Measurements from ENCODE around the gene EIF2S3B. TPM values are rescaled to one million over a fixed set of nuclear protein-coding genes. Genes with fewer than 3 reads are reported as not detected.
A peak's percentile ranks its signal among the peaks of the same experiment; 100 is the strongest.

EIF2S3B gene
- total RNA-seq, 2 experiments from 2014 or later, result 1.1 to 1.2 TPM

DNA sequence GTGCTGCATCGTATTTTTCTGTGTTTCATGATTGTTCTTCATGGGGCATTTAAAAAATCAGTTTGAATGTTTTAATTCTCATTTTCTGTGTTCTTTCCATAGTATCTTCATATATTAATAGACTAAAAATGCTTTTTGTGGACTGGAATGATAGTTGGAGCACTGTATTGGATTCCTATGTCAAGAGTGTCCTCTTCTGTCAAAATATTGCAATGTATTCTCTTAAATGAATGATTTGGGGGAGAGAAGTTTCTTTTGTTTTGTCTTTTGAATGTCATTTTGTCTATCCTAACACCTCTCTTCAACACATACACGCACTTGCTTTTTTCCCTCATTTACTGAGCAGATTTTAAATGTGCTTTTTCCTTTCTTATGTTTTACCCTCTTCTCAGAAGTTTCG, 4.7 kb upstream of the EIF2S3B start:
- H3K36me3 Mint-ChIP-seq (ENCODE audit: low read depth), result no peaks in the 10 kb centered on the region
- Histone ChIP-seq H3K4me1 (ENCODE audit: insufficient read depth, low read length) (no peaks in the 10 kb centered on the region), H3K36me3 (ENCODE audit: insufficient read depth, low read length) (no peaks in the 10 kb centered on the region), H3K9me3 (ENCODE audit: control insufficient read depth in 1 of 2, insufficient read depth in 1 of 2, low read length in 2 of 2) (peaks cover 0 to 5% of the 10 kb centered on the region in 2 experiments), H3K27ac (ENCODE audit: low read depth in 1 of 2, low read length in 2 of 2) (no peak overlapping the region), H3K27me3 (ENCODE audit: control insufficient read depth in 1 of 2, insufficient read depth in 2 of 2, low read length in 2 of 2) (peaks cover 0 to 6% of the 10 kb centered on the region in 2 experiments), H3K4me3 (ENCODE audit: low read length) (no peak overlapping the region)
- no peak overlapping the region for H3K4me3 Mint-ChIP-seq
- H3K4me1 Mint-ChIP-seq (ENCODE audit: low read depth), result no peaks in the 10 kb centered on the region
- no peaks in the 10 kb centered on the region for H3K9me3 Mint-ChIP-seq
- ATAC-seq (ENCODE audit: poor library complexity) (no peak), DNase-seq (peak in 1 of 14 experiments; percentile 19)
- ChIA-PET CTCF (no interaction called here), POLR2A (no interaction called here)
- H3K27ac Mint-ChIP-seq, result no peak overlapping the region
- peaks cover 23% of the 10 kb centered on the region for H3K27me3 Mint-ChIP-seq
- TF ChIP-seq, protein P1, sequence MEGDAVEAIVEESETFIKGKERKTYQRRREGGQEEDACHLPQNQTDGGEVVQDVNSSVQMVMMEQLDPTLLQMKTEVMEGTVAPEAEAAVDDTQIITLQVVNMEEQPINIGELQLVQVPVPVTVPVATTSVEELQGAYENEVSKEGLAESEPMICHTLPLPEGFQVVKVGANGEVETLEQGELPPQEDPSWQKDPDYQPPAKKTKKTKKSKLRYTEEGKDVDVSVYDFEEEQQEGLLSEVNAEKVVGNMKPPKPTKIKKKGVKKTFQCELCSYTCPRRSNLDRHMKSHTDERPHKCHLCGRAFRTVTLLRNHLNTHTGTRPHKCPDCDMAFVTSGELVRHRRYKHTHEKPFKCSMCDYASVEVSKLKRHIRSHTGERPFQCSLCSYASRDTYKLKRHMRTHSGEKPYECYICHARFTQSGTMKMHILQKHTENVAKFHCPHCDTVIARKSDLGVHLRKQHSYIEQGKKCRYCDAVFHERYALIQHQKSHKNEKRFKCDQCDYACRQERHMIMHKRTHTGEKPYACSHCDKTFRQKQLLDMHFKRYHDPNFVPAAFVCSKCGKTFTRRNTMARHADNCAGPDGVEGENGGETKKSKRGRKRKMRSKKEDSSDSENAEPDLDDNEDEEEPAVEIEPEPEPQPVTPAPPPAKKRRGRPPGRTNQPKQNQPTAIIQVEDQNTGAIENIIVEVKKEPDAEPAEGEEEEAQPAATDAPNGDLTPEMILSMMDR (IDR thresholded peaks at IDR 0.05), result no peak
- intact Hi-C loops (cut with DNase I, micrococcal nuclease), result no loop called here

GRCh38 chr12:10503460-10503859, 2.2 kb upstream of the EIF2S3B start:
- TF ChIP-seq, protein P1 (IDR thresholded peaks at IDR 0.05), result no peak
- DNase-seq (no peak), ATAC-seq (ENCODE audit: poor library complexity) (no peak)
- Histone ChIP-seq H3K36me3 (ENCODE audit: insufficient read depth, low read length) (no peaks in the 10 kb centered on the region), H3K4me1 (ENCODE audit: insufficient read depth, low read length) (no peaks in the 10 kb centered on the region), H3K9me3 (ENCODE audit: control insufficient read depth in 1 of 2, insufficient read depth in 1 of 2, low read length in 2 of 2) (peaks cover 0 to 5% of the 10 kb centered on the region in 2 experiments), H3K4me3 (ENCODE audit: low read length) (no peak overlapping the region), H3K27ac (ENCODE audit: low read depth in 1 of 2, low read length in 2 of 2) (no peak overlapping the region), H3K27me3 (ENCODE audit: control insufficient read depth in 1 of 2, insufficient read depth in 2 of 2, low read length in 2 of 2) (peaks cover 0 to 6% of the 10 kb centered on the region in 2 experiments)
- Mint-ChIP-seq H3K4me1 (ENCODE audit: low read depth) (no peaks in the 10 kb centered on the region), H3K36me3 (ENCODE audit: low read depth) (no peaks in the 10 kb centered on the region), H3K9me3 (no peaks in the 10 kb centered on the region), H3K4me3 (no peak overlapping the region), H3K27ac (no peak overlapping the region), H3K27me3 (peaks cover 20% of the 10 kb centered on the region)
- intact Hi-C loops (cut with DNase I, micrococcal nuclease), result no loop called here
- POLR2A ChIA-PET, result no interaction called here
- CTCF ChIA-PET, result no interaction called here

DNA sequence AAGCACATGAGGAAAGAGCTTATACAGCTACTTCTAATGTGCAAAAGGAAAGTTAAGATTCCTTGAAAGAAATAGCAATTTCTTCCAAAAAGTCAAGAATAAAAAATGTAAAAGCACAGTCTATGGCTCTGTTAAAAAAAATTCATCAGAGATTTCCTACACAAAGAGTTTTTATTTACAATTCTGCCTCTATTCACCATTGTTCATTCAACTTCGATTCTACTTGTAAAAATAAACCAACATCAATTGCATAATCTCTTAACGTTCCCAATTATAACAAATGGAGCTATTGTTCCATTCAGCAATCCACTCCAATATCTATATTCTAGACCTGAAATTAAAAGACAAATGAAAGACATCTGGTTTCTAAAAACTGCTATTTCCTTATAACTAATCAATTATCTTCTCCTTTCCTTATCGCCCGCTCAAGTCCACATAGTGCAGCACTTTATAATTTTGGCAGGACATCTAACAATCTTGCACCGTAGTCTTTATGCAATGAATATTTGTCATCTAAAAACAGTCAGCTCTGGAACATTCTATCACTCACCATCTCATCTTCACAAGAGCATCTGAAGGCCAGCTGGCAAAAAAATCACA, 6.2 kb downstream of the EIF2S3B start:
- H3K36me3 Mint-ChIP-seq (ENCODE audit: low read depth), result no peaks in the 10 kb centered on the region
- no peaks in the 10 kb centered on the region for H3K4me1 Mint-ChIP-seq (ENCODE audit: low read depth)
- Histone ChIP-seq H3K4me3 (ENCODE audit: low read length) (no peak overlapping the region), H3K36me3 (ENCODE audit: insufficient read depth, low read length) (no peaks in the 10 kb centered on the region), H3K9me3 (ENCODE audit: control insufficient read depth in 1 of 2, insufficient read depth in 1 of 2, low read length in 2 of 2) (no peaks in the 10 kb centered on the region), H3K4me1 (ENCODE audit: insufficient read depth, low read length) (no peaks in the 10 kb centered on the region), H3K27ac (ENCODE audit: low read depth in 1 of 2, low read length in 2 of 2) (no peak overlapping the region), H3K27me3 (ENCODE audit: control insufficient read depth in 1 of 2, insufficient read depth in 2 of 2, low read length in 2 of 2) (no peaks in the 10 kb centered on the region)
- H3K27me3 Mint-ChIP-seq, result peaks cover 7% of the 10 kb centered on the region
- no peak overlapping the region for H3K27ac Mint-ChIP-seq
- TF ChIP-seq, protein P1 (IDR thresholded peaks at IDR 0.05), result no peak
- H3K9me3 Mint-ChIP-seq, result no peaks in the 10 kb centered on the region
- no peak for ATAC-seq (ENCODE audit: poor library complexity)
- no peak for DNase-seq
- intact Hi-C loops (cut with DNase I, micrococcal nuclease), result no loop called here
- no peak overlapping the region for H3K4me3 Mint-ChIP-seq
- ChIA-PET POLR2A (no interaction called here), CTCF (no interaction called here)
